Activated T-cell treated with anti-CD3 and anti-CD28 coated beads, Interleukin-2, amount 50 U/mL, for 1 hour (primary cell): ENCODE results near the gene MAMDC2.
"Not testable (repeated sequence)": the region's sequence is repeated elsewhere in the genome, so short reads cannot be mapped to it uniquely, and the experiment has no call there.

ENCODE experiments used
- DNase-seq: peaks from one replicate; pipeline ENCODE4 v3.0.0-alpha.2; 2020

The MAMDC2 gene

GRCh38 chr9:70043689-70044489 is at the start of gene MAMDC2:
Gene MAMDC2, plus strand, starts transcription at chr9:70043848. Its CDS starts 350 bp downstream, at chr9:70044198.
- DNase-seq = no peak

GRCh38 chr9:69995846-69996245 is 47.8 kb upstream of the MAMDC2 start:
- DNase-seq = no peak

GRCh38 chr9:69996967-69997366 is 46.7 kb upstream of the MAMDC2 start:
- no peak for DNase-seq

GRCh38 chr9:69997524-69997923 is 46.1 kb upstream of the MAMDC2 start:
- DNase-seq = no peak

- DNase-seq = no peak
Observed at GRCh38 chr9:69999315-69999714, 44.3 kb upstream of the MAMDC2 start.

GRCh38 chr9:70000469-70000868 is 43.2 kb upstream of the MAMDC2 start:
- no peak for DNase-seq

- DNase-seq = no peak
Observed at GRCh38 chr9:70003901-70004714, 39.5 kb upstream of the MAMDC2 start.

- DNase-seq = no peak
Observed at GRCh38 chr9:70006306-70006705, 37.3 kb upstream of the MAMDC2 start.

GRCh38 chr9:70007831-70008230 is 35.8 kb upstream of the MAMDC2 start:
- no peak for DNase-seq

GRCh38 chr9:70010015-70010414 is 33.6 kb upstream of the MAMDC2 start:
- DNase-seq = no peak

- no peak for DNase-seq
Observed at GRCh38 chr9:70011366-70011765, 32.3 kb upstream of the MAMDC2 start.

- DNase-seq = no peak
Observed at GRCh38 chr9:70012569-70012968, 31.1 kb upstream of the MAMDC2 start.

GRCh38 chr9:70013598-70014196 is 30.0 kb upstream of the MAMDC2 start:
- no peak for DNase-seq

- no peak for DNase-seq
Observed at GRCh38 chr9:70015099-70015498, 28.5 kb upstream of the MAMDC2 start.

GRCh38 chr9:70020217-70020616 is 23.4 kb upstream of the MAMDC2 start:
- no peak for DNase-seq

GRCh38 chr9:70020991-70021571 is 22.6 kb upstream of the MAMDC2 start:
- no peak for DNase-seq

- DNase-seq = no peak
Observed at GRCh38 chr9:70028287-70028686, 15.4 kb upstream of the MAMDC2 start.

- no peak for DNase-seq
Observed at GRCh38 chr9:70030156-70030555, 13.5 kb upstream of the MAMDC2 start.

GRCh38 chr9:70031141-70031545 is 12.5 kb upstream of the MAMDC2 start:
- DNase-seq = no peak

- no peak for DNase-seq
Observed at GRCh38 chr9:70034271-70034711, 9.4 kb upstream of the MAMDC2 start.

GRCh38 chr9:70035691-70036090 is 8.0 kb upstream of the MAMDC2 start:
- no peak for DNase-seq

- no peak for DNase-seq
Observed at GRCh38 chr9:70036641-70037040, 7.0 kb upstream of the MAMDC2 start.

- DNase-seq = not testable (repeated sequence)
Observed at GRCh38 chr9:70038171-70038621, 5.5 kb upstream of the MAMDC2 start.
